Right ventricle myocardium superior (tissue), 1 donor: Measurements from ENCODE around the gene SEMG2. TPM values are rescaled to one million over a fixed set of nuclear protein-coding genes. Genes with fewer than 3 reads are reported as not detected.

ENCODE experiments used
- ATAC-seq: fragments of 200-7000 bp; cut with Tn5 transposase; one replicate; pipeline ENCODE4 v1.9.1; 2020; ENCODE audit warnings: mild to moderate bottlenecking; ENCODE audit not compliant: poor library complexity
- DNase-seq: peaks from one replicate; pipeline ENCODE4 v3.0.0-alpha.2; 2020
- intact Hi-C: fragments of 100-400 bp; cut with DNase I; formaldehyde crosslinking; loops from one replicate; pipeline ENCODE4 v1.11.2; 2022
- total RNA-seq: library from RNA; stranded (reverse); fragmentation: NEBNext Ultra II Directional; extraction: Animal tissue kit (Norgen Biotek cat#: 25700); gene quantifications from one replicate; pipeline ENCODE4 v1.2.1, GENCODE V29; 2021
- donor health status: DM: no; HTN: yes; CAD: no; lungs with severe emphysema.

SEMG2 gene
- total RNA-seq, 1 donor from 2014 or later, result not detected

- ATAC-seq (no peak), DNase-seq (no peak)
- intact Hi-C loops, result no loop called here
Observed at GRCh38 chr20:45268531-45268930, 47.4 kb downstream of the SEMG2 start.

DNA sequence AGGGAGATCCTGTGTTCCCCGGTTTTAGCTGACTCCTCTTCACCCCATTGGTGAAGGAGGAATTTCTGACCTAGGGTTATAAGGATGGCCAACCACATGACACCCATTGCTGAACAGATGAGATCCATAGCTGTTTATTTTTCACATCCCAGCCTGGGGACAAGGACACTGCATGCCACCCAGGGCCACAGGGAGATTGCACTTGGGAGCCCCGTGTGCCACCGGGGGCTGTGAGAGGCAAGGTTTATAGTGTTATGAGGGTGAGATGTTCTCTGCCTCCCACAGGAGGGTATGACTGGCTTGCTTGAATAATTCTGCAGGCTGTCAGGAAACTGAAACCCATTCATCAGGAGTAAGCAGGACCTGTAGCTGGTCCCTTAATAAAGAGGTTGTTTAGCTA lies 47.9 kb downstream of the SEMG2 start:
- ATAC-seq (no peak), DNase-seq (no peak)
- intact Hi-C loops, result no loop called here

GRCh38 chr20:45269754-45270270 lies 48.6 kb downstream of the SEMG2 start:
- intact Hi-C loops, result no loop called here
- DNase-seq (no peak), ATAC-seq (no peak)

Other genes starting within 250 kb of the SEMG2 start
- not detected for gene KCNS1, start 120.2 kb upstream of the SEMG2 start, total RNA-seq
- gene WFDC5, start 106.2 kb upstream of the SEMG2 start, total RNA-seq, result not detected
- gene WFDC12, start 96.9 kb upstream of the SEMG2 start, total RNA-seq, result not detected
- not detected for gene PI3, start 46.5 kb upstream of the SEMG2 start, total RNA-seq
- gene SEMG1, start 14.3 kb upstream of the SEMG2 start, total RNA-seq, result not detected
- 1.2 TPM for gene SLPI, start 33.2 kb downstream of the SEMG2 start, total RNA-seq
- gene RBPJL, start 85.5 kb downstream of the SEMG2 start, total RNA-seq, result not detected
- not detected for gene MATN4, start 86.9 kb downstream of the SEMG2 start, total RNA-seq
- gene SDC4, start 127.1 kb downstream of the SEMG2 start, total RNA-seq, result 80.7 TPM
- gene SYS1, start 141.8 kb downstream of the SEMG2 start, total RNA-seq, result 25.3 TPM
- 1.2 TPM for gene TP53TG5, start 157.0 kb downstream of the SEMG2 start, total RNA-seq
- gene DBNDD2, start 186.9 kb downstream of the SEMG2 start, total RNA-seq, result 350 TPM
- 113 TPM for gene PIGT, start 194.8 kb downstream of the SEMG2 start, total RNA-seq
- gene WFDC2, start 248.4 kb downstream of the SEMG2 start, total RNA-seq, result 1.0 TPM